GOT3 (cell line): ENCODE measurements around the gene RERE.
"Not testable (repeated sequence)": the region's sequence is repeated elsewhere in the genome, so short reads cannot be mapped to it uniquely, and the experiment has no call there.

Experiments
- DNase-seq: peaks from one replicate; lab custom pipeline; 2025; ENCODE audit warnings: mixed read lengths; lab: John Stamatoyannopoulos, UW

RERE gene

GRCh38 chr1:8752411-8752810 is 65.0 kb downstream of the RERE start:
- DNase-seq, result no peak

- no peak for DNase-seq
These were observed 65.5 kb downstream of the RERE start for GRCh38 chr1:8751984-8752383.

GRCh38 chr1:8747879-8748825 is 69.3 kb downstream of the RERE start:
- no peak for DNase-seq

- no peak for DNase-seq
These were observed 70.9 kb downstream of the RERE start for GRCh38 chr1:8746554-8746953.

DNA sequence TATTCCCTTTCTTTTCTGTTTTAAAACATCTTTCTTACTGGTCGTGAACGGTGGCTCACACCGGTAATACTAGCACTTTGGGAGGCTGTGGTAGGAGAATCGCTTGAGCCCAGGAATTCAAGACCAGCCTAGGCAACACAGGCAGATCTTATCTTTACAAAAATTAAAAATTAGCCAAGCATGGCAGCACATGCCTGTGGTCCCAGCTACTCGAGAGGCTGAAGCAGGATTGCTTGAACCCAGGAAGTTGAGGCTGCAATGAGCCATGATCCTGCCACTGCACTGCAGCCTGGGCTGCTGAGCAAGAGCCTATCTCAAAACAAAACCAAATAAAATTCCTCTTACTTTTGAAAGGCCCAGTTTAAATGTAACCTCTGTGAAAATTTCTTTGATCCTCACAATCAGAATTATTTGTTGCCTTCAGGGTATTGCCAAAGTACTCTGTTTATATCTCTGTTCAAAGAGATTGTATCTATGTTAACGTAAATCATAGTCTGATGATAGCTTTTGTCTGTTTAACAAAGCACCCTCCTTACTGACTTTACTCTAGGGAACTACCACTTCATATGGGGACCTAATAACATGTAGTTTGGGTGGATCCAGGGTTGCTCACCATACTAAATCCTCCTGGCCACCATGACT is 71.6 kb downstream of the RERE start:
- no peak for DNase-seq

- no peak for DNase-seq
These were observed 72.1 kb downstream of the RERE start for GRCh38 chr1:8745346-8745745.

GRCh38 chr1:8742022-8742924 is 75.2 kb downstream of the RERE start:
- DNase-seq, result no peak

DNA sequence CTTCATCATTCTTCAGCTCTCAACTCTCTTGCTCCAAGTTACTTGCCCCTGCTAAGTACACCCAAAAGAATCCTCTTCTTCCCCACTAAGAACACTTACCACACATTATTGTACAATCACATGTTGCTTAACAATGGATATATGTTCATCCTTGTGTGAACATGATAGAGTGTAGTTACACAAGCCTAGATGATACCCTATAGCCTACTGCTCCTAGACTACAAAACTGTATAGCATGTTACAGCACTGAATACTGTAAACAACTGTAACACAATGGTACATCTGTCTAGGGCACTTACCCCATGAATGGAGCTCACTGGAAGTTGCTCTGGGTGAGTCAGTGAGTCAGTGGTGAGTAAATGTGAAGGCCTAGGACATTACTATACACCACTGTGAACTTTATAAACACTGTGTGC is 77.4 kb downstream of the RERE start:
- DNase-seq, result no peak

- no peak for DNase-seq
These were observed 78.1 kb downstream of the RERE start for GRCh38 chr1:8739377-8739776.

- no peak for DNase-seq
These were observed 80.5 kb downstream of the RERE start for GRCh38 chr1:8736927-8737326.

DNA sequence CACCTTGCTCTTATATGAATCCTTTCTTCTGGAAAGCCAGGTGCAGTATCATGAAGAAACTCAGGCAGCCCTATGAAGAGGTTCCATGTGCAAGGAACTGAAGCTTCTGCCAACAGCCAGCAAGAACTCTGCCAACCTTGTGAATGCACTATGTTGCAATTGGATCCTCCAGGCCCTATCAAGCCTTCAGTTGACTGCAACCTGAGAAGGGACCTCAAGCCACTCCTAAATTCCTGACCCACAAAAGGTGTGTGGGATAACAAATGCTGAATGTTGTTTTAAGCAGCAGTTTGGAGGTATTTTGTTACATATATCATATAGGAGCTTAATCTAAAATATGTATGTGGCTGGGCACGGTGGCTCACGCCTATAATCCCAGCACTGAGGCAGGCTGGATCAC is 84.0 kb downstream of the RERE start:
- no peak for DNase-seq

DNA sequence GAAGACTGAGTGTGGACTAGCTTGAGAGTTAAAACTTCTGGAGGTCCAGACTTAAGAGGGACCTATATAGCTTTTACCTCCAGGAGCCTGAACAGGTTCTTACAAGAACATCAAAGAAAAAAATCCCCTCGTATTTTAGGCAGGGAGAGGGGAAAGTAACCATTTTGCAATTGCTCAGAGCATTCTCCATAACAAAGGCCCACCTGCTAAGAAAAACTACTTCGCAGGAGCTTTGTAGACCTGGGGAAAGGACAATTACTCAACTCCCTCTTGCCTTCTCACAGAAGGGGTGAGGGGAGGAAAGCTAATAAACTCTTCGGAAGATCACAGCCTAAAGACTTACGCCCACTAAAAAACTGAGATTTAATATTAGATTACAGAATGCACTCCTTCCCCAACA is 86.3 kb downstream of the RERE start:
- no peak for DNase-seq

- no peak for DNase-seq
These were observed 89.0 kb downstream of the RERE start for GRCh38 chr1:8728464-8728863.

DNA sequence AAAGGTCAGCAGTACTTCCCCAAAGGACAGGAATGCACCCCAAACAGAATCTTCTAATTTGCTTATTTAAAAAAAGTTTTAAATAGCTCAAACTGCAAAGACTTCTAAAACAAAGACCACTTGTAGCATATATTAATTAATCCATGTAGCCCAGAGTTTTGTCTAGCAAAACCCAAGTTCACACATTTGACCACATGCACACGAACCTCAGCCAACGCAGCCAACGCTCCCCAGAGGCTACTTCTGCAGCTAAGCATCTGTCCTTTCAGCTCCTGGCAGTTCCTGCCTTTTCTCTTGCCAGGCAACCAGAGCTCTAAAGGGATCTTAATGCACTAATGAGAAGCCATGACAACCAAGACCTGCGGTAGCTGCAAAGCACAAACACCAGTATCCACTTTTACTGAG is 89.6 kb downstream of the RERE start:
- DNase-seq, result no peak

- DNase-seq, result not testable (repeated sequence)
These were observed 90.1 kb downstream of the RERE start for GRCh38 chr1:8727316-8727715.

GRCh38 chr1:8726801-8727186 is 90.6 kb downstream of the RERE start:
- not testable (repeated sequence) for DNase-seq

DNA sequence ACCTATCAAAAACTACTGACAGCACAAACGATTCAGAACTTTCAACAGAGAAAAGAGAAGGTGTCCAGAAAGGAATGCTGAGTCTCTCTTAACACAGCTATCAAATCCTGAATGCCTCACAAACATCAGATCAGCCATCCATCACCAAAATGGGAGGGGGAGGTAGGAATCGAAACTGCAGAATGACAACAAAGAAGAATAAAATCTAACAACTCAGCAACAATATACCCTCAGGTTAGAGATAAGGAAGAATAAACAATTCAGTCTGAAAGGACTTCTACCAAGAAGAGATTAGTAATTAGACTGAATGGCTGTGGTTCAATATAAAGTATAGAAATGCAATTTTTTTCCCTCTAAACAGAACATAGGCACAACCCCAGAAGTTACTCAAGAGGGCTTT is 94.4 kb downstream of the RERE start:
- no peak for DNase-seq

- no peak for DNase-seq
These were observed 95.1 kb downstream of the RERE start for GRCh38 chr1:8722366-8722765.

DNA sequence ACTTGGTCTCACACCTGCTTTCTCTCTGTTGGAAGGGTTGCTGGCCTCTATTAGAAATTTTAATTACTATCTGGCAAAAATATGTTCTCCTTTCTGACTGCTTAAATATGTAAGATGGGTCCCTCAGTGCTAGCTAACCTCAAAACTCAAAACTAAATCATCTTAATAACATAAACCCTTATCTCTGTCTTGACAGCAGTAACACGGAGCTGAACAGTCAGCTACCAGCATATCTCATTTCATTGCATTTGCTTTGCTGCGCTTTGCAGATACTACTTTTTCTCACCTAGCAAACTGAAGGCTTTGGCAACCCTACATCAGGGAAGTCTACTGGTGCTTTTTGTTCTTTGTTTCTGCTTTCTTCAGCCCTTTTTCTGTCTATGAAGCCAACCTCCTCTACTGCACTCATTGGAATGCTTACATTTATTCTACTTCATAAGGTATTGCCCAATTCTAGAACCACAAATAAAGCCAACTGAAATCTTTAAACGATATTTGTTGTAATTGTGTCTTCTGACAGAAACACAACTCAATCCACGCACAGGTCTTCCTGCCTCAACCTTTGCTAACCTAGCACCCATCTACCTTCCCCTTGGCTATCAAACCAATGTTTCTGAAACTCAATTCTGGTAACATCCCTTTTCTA is 95.6 kb downstream of the RERE start:
- DNase-seq, result no peak

DNA sequence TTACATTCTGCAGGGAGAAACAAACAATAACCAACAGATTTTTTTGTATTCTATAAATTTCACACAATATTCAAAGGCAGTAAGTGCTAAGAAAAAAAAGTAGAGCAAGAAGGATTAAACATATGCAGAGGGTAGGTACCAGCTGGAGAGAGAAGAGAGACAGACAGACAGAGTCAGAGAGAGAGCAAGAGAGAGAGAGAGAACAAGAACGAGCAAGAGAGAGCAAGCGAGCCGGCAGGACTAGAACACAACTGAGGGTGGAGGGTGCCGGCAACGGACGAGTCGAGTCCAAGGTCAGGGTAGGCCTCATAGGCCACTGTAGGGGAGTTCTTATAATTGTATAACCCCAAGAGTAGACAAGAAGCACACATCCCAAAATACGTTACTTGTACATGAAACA is 97.1 kb downstream of the RERE start:
- no peak for DNase-seq

- DNase-seq, result no peak
These were observed 98.5 kb downstream of the RERE start for GRCh38 chr1:8718850-8719361.

DNA sequence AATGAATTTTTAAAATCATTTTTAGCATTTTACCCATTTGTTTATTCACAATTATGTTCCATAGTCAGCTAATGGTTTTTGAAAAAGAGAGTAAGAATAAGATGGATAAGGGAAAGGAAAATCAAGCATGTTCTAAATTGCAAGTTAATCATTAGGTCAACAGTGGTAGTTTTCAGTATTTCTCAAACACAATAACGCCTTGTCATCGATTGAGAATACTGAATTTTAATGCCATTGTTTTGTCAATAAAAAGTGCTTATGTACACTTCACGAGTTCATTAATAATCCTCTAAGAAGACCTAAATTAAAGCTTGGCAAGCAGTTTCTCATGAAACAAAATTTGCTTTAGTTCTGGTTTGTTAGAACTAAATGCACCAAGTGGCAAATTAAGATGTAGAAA is 100.3 kb downstream of the RERE start:
- no peak for DNase-seq
